Psoas muscle (tissue), 8 donors: Measurements from ENCODE around the gene KRT86. TPM values are rescaled to one million over a fixed set of nuclear protein-coding genes. Genes with fewer than 3 reads are reported as not detected.

Experiments used
- ATAC-seq, 4 donors: fragments of 200-7000 bp; cut with Tn5 transposase; one replicate each; pipeline ENCODE4 v1.9.1; 2020; ENCODE audit warnings: moderate library complexity in 3 of 4, mild to moderate bottlenecking in 2 of 4
- DNase-seq, 2 donors: peaks; one replicate each; pipeline ENCODE4 v3.0.0-alpha.2; 2020
- H3K27ac ChIP-seq: fragments of 200-600 bp; one replicate; pipeline ENCODE4 v1.8.0; 2022
- H3K27me3 ChIP-seq, 3 donors: fragments of 200-600 bp in 1 of 3; one replicate each; pipeline versions ENCODE4 v1.6.1 to v1.8.0; 2013 to 2022; ENCODE audit warnings: low read length in 2 of 3, mild to moderate bottlenecking in 2 of 3, moderate library complexity in 1 of 3; ENCODE audit not compliant: insufficient read depth in 3 of 3
- H3K36me3 ChIP-seq, 2 donors: fragments of 200-600 bp in 1 of 2; one replicate each; pipeline versions ENCODE4 v1.6.1 to v1.8.0; 2013 to 2022; ENCODE audit warnings: low read depth in 1 of 2, mild to moderate bottlenecking in 1 of 2, moderate library complexity in 1 of 2; ENCODE audit not compliant: insufficient read depth in 1 of 2
- H3K4me1 ChIP-seq: fragments of 200-600 bp; one replicate; pipeline ENCODE4 v1.8.0; 2022
- H3K4me3 ChIP-seq: fragments of 200-600 bp; one replicate; pipeline ENCODE4 v1.8.0; 2022; ENCODE audit warnings: mild to moderate bottlenecking
- H3K9me3 ChIP-seq: fragments of 200-600 bp; one replicate; pipeline ENCODE4 v1.8.0; 2022
- CTCF ChIP-seq: fragments of 200-600 bp; IDR thresholded peaks from one replicate; pipeline ENCODE4 v1.8.0; 2022; ENCODE audit warnings: antibody characterized with exemption
- WGBS, 3 donors: extraction: QIAGEN DNeasy Blood & Tissue Kit; methylation state at CpG; one replicate each; pipeline versions ENCODE4 v1.1.6 to v1.1.7; 2013; 5-methylcytosine and 5-hydroxymethylcytosine counted together
- intact Hi-C, 2 donors: fragments of 100-400 bp; cut with DNase I; formaldehyde crosslinking; loops; one replicate each; pipeline versions ENCODE4 v1.11.0 to v1.14.2; 2022
- long read RNA-seq, 2 donors: library from polyadenylated mRNA; unstranded; transcript quantifications; one replicate each; pipeline ENCODE4 v2.0.0, GENCODE V29; 2021
- polyA plus RNA-seq, 3 donors: library from polyadenylated mRNA; stranded (reverse); fragments of 200-250 nt; gene quantifications; one replicate each; pipeline ENCODE4 v1.2.3, GENCODE V29; 2013
- total RNA-seq, 4 donors: library from RNA; stranded (reverse); fragmentation: NEBNext Ultra II Directional in 2 of 4; extraction: Animal tissue kit (Norgen Biotek cat#: 25700) in 2 of 4; gene quantifications; one replicate each; pipeline versions ENCODE4 v1.2.1 to v1.2.4, GENCODE V29; 2021 to 2023
- donor health status: healthy with polysubstance abuse.
- donor health status: DM: no; HTN: no; CAD: no; lungs with moderate emphysema.
- donor health status: Bipolar disorder and iron deficiency.
- donor health status: healthy.
- donor health status: DM: yes; HTN: yes; CAD: no.
- donor health status: DM: no; HTN: no; CAD: no.
- donor health status: DM: no; HTN: no; CAD: no.
- donor health status: DM: yes; HTN: yes; CAD: no.

The KRT86 gene
- total RNA-seq: under 1 TPM in 1 of 4 donors, not detected in 3; 0.77 TPM
- polyA plus RNA-seq: under 1 TPM in 2 of 3 donors, not detected in 1; 0.01 to 0.05 TPM
- long read RNA-seq, donor 1: 0 reads
- long read RNA-seq, donor 2: 0 reads

GRCh38 chr12:52274521-52275120 is at the start of gene KRT86:
TSS of gene KRT86 (plus strand) at chr12:52274645. CDS start at chr12:52301917, 27,272 bp downstream.
- no peak for ATAC-seq
- DNase-seq: no peak
- no peak within 1 kb of the TSS for H3K4me3 ChIP-seq
- H3K9me3 ChIP-seq: no peaks in the 10 kb centered on the region
- intact Hi-C loops: loop anchor here (5.0 kb wide), 2 partner anchors 52 to 62 kb away; no protein-coding TSS in a partner anchor
- TF ChIP-seq CTCF: no peak
- H3K27me3 ChIP-seq: peaks cover 0 to 7% (median 0%) of the 10 kb centered on the region in 3 donors
- no peak within 1 kb of the TSS for H3K27ac ChIP-seq
- H3K36me3 ChIP-seq: no peaks in the 10 kb centered on the region
- H3K4me1 ChIP-seq: no peaks in the 10 kb centered on the region
- WGBS, 3 donors: 55 to 56% (median 56%) methylated on average over 3 of the region's 3 CpGs

DNA sequence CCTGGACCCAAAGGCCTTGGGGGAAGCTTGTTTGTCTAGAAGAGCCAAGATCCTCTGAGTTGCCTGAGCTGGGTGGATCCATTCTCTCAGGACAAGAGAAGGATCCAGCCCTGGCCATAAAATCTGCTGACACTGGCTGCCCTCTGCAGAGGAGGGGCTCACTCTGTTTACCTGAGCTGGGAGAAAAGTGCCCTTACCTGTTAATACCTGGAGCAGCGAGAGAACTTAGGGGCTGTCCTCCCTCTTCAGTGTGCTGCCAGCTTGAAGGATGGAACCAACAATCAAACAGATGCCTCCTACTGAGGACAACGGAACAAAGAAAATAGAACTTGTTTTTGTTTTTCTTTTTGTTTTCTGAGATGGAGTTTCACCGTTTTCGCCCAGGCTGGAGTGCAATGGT is 48.7 kb upstream of the KRT86 start:
- ATAC-seq (no peak), DNase-seq (no peak)
- no peaks in the 10 kb centered on the region for H3K36me3 ChIP-seq
- no peak overlapping the region for H3K4me3 ChIP-seq
- no peaks in the 10 kb centered on the region for H3K4me1 ChIP-seq
- TF ChIP-seq CTCF: no peak
- WGBS, 3 donors: 86 to 87% (median 86%) methylated on average over 4 of the region's 4 CpGs
- no peak overlapping the region for H3K27ac ChIP-seq
- intact Hi-C loops: no loop called here
- peaks cover 0 to 35% (median 0%) of the 10 kb centered on the region in 3 donors for H3K27me3 ChIP-seq
- no peaks in the 10 kb centered on the region for H3K9me3 ChIP-seq

DNA sequence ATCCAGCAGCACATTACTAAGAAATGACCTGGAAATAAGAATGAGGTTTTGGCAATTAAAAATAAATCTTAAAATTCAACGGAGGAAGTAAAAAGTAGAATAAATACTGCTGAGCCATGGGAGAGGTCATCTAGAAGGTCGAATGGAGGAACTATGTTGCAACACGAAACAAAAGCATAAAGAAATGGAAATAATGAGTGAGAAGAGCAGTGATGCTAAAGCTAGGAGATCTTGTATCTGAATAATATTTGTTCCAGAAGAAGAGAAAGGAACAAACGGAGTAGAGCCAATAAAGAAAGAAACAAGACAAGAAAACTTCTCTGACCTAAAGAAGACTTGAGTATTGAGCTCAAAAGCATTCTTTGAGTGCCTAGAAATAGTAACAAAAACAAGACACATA is 48.0 kb upstream of the KRT86 start:
- no peaks in the 10 kb centered on the region for H3K36me3 ChIP-seq
- DNase-seq (no peak), ATAC-seq (no peak)
- H3K4me1 ChIP-seq: no peaks in the 10 kb centered on the region
- no peaks in the 10 kb centered on the region for H3K9me3 ChIP-seq
- no peak overlapping the region for H3K4me3 ChIP-seq
- TF ChIP-seq CTCF: no peak
- intact Hi-C loops: no loop called here
- WGBS, 3 donors: 61 to 71% (median 61%) methylated on average over 4 of the region's 4 CpGs
- peaks cover 0 to 34% (median 0%) of the 10 kb centered on the region in 3 donors for H3K27me3 ChIP-seq
- no peak overlapping the region for H3K27ac ChIP-seq

GRCh38 chr12:52227606-52228166 is 46.8 kb upstream of the KRT86 start:
- Histone ChIP-seq H3K4me3 (no peak overlapping the region), H3K27ac (no peak overlapping the region), H3K36me3 (no peaks in the 10 kb centered on the region), H3K4me1 (no peaks in the 10 kb centered on the region), H3K27me3 (peaks cover 0 to 34% (median 1%) of the 10 kb centered on the region in 3 donors), H3K9me3 (no peaks in the 10 kb centered on the region)
- DNase-seq (no peak), ATAC-seq (no peak)
- intact Hi-C loops: loop anchor here in 1 of 2 donors (1.0 kb wide), 1 partner anchor 83 kb away; no protein-coding TSS in a partner anchor
- WGBS, 3 donors: 79 to 83% (median 81%) methylated on average over 5 of the region's 5 CpGs
- TF ChIP-seq CTCF: no peak
